ENCODE data around the gene TBX15.
"Not testable (repeated sequence)": the region's sequence is repeated elsewhere in the genome, so short reads cannot be mapped to it uniquely, and the experiment has no call there.

TBX15 gene

GRCh38 chr1:118960567-118961136 is 27.5 kb downstream of the TBX15 start:
- Histone ChIP-seq H3K4me1 (ENCODE audit: control insufficient read depth in 2 of 2, insufficient read depth in 2 of 2, low read length in 2 of 2) (peaks cover 0 to 2% of the 10 kb centered on the region in 2 donors), H3K36me3 (ENCODE audit: control insufficient read depth in 2 of 2, insufficient read depth in 2 of 2, low read length in 2 of 2) (no peaks in the 10 kb centered on the region), H3K27me3 (ENCODE audit: control insufficient read depth in 2 of 2, insufficient read depth in 2 of 2, low read length in 2 of 2) (no peaks in the 10 kb centered on the region), H3K9ac (ENCODE audit: low read depth in 1 of 2, low read length in 2 of 2) (no peak overlapping the region), H3K27ac (ENCODE audit: low read depth in 2 of 2, low read length in 2 of 2) (no peak overlapping the region), H3K9me3 (ENCODE audit: control insufficient read depth in 2 of 2, low read length in 2 of 2) (no peaks in the 10 kb centered on the region), H3K4me3 (ENCODE audit: low read length in 2 of 2) (no peak overlapping the region)

DNA sequence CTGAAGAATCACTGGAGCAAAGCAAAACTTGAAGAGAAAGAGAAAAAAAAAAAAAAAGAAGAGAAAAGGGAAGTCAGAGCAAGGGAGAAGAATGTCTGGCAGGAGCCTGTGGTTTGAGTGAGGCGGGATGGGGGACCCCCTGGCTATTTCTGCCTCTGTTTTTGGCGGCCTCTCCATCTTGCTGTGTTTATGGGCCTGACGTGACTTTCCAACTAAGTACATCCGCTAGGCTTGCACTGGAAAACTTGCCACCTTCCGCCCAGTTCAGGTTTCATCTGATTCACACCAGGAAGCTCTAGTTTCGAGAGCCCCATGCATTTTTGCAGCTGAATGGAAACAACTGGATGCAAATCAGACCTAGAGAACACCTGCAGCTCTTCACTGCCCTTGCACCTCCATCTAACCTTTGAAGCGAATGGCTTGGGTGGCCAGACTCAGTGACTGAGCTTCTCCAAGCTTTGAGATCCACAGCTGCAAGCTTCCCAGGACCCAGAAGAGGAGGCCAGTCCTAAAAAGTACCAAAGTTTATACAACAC is 28.0 kb downstream of the TBX15 start:
- Histone ChIP-seq H3K27me3 (ENCODE audit: control insufficient read depth in 2 of 2, insufficient read depth in 2 of 2, low read length in 2 of 2) (no peaks in the 10 kb centered on the region), H3K4me3 (ENCODE audit: low read length in 2 of 2) (no peak overlapping the region), H3K9me3 (ENCODE audit: control insufficient read depth in 2 of 2, low read length in 2 of 2) (no peaks in the 10 kb centered on the region), H3K4me1 (ENCODE audit: control insufficient read depth in 2 of 2, insufficient read depth in 2 of 2, low read length in 2 of 2) (peaks cover 0 to 2% of the 10 kb centered on the region in 2 donors), H3K27ac (ENCODE audit: low read depth in 2 of 2, low read length in 2 of 2) (no peak overlapping the region), H3K36me3 (ENCODE audit: control insufficient read depth in 2 of 2, insufficient read depth in 2 of 2, low read length in 2 of 2) (no peaks in the 10 kb centered on the region), H3K9ac (ENCODE audit: low read depth in 1 of 2, low read length in 2 of 2) (no peak overlapping the region)

DNA sequence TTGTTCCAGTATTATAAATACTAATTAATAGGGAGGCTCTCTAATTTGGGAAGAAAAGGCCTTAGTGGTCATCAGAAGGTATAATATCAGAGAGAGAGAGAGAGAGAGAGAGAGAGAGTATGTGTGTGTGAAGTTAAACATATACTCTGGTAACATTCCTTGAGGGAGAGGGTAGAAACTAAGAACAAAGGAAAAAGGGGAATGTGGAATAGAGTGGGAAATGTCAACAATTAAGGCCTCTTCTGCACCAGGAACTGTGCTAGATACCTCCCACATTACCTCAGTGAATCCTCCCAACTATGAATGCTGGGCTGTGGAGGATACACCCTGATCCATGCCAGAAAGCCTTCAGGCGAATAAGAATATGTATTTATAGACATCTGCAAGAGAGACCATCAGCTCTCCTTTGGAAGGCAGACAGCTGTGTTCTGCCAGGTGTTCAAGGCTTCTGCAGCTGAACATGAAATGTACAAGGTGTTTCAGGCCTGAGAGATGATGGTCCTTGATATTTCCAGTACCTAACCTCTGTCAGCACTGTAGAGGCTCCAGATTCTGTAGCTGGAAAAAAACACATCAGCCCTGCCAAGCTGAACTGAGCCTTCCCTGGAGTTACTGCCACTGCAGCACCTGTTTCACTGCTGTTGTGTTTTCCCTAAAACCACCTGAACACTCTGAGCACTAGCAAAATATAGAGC is 29.1 kb downstream of the TBX15 start:
- Histone ChIP-seq H3K27me3 (ENCODE audit: control insufficient read depth in 2 of 2, insufficient read depth in 2 of 2, low read length in 2 of 2) (no peaks in the 10 kb centered on the region), H3K9me3 (ENCODE audit: control insufficient read depth in 2 of 2, low read length in 2 of 2) (no peaks in the 10 kb centered on the region), H3K27ac (ENCODE audit: low read depth in 2 of 2, low read length in 2 of 2) (no peak overlapping the region), H3K4me3 (ENCODE audit: low read length in 2 of 2) (no peak overlapping the region), H3K4me1 (ENCODE audit: control insufficient read depth in 2 of 2, insufficient read depth in 2 of 2, low read length in 2 of 2) (peaks cover 0 to 2% of the 10 kb centered on the region in 2 donors), H3K36me3 (ENCODE audit: control insufficient read depth in 2 of 2, insufficient read depth in 2 of 2, low read length in 2 of 2) (no peaks in the 10 kb centered on the region), H3K9ac (ENCODE audit: low read depth in 1 of 2, low read length in 2 of 2) (no peak overlapping the region)

DNA sequence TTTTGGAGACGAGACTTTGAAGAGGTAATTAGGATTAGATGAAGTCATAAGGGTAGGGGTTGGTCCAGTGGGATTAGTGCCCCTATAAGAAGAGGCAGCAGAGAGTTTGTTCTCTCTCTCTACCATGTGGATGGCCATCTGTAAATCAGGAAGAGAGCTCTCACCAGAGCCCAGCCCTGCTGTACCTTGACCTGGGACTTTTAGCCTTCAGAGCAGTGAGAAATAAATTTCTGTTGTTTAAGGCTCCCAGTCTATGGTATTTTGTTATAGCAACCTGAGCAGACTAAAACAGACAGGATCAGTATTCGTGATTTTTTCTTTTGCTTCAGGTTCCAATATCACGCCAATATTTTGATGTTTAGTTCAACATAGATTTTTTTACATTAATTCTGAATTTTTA is 30.0 kb downstream of the TBX15 start:
- Histone ChIP-seq H3K4me3 (ENCODE audit: low read length in 2 of 2) (no peak overlapping the region), H3K4me1 (ENCODE audit: control insufficient read depth in 2 of 2, insufficient read depth in 2 of 2, low read length in 2 of 2) (peaks cover 0 to 2% of the 10 kb centered on the region in 2 donors), H3K27me3 (ENCODE audit: control insufficient read depth in 2 of 2, insufficient read depth in 2 of 2, low read length in 2 of 2) (no peaks in the 10 kb centered on the region), H3K36me3 (ENCODE audit: control insufficient read depth in 2 of 2, insufficient read depth in 2 of 2, low read length in 2 of 2) (no peaks in the 10 kb centered on the region), H3K27ac (ENCODE audit: low read depth in 2 of 2, low read length in 2 of 2) (no peak overlapping the region), H3K9ac (ENCODE audit: low read depth in 1 of 2, low read length in 2 of 2) (no peak overlapping the region), H3K9me3 (ENCODE audit: control insufficient read depth in 2 of 2, low read length in 2 of 2) (no peaks in the 10 kb centered on the region)

DNA sequence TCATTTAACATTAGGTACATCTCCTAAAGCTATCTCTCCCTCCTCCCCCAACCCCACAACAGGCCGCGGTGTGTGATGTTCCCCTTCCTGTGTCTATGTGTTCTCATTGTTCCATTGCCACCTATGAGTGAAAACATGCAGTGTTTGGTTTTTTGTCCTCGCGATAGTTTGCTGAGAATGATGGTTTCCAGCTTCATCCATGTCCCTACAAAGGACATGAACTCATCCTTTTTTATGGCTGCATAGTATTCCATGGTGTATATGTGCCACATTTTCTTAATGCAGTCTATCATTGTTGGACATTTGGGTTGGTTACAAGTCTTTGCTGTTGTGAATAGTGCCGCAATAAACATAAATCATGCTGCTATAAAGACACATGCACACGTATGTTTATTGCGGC is 30.6 kb downstream of the TBX15 start:
- not testable (repeated sequence) for H3K27me3 ChIP-seq (ENCODE audit: control insufficient read depth in 2 of 2, insufficient read depth in 2 of 2, low read length in 2 of 2); H3K36me3 ChIP-seq (ENCODE audit: control insufficient read depth in 2 of 2, insufficient read depth in 2 of 2, low read length in 2 of 2); H3K9me3 ChIP-seq (ENCODE audit: control insufficient read depth in 2 of 2, low read length in 2 of 2); H3K4me1 ChIP-seq (ENCODE audit: control insufficient read depth in 2 of 2, insufficient read depth in 2 of 2, low read length in 2 of 2); H3K4me3 ChIP-seq (ENCODE audit: low read length in 2 of 2); H3K9ac ChIP-seq (ENCODE audit: low read depth in 1 of 2, low read length in 2 of 2); H3K27ac ChIP-seq (ENCODE audit: low read depth in 2 of 2, low read length in 2 of 2)

- H3K36me3 ChIP-seq (ENCODE audit: control insufficient read depth in 2 of 2, insufficient read depth in 2 of 2, low read length in 2 of 2) = no peaks in the 10 kb centered on the region
- no peak overlapping the region for H3K4me3 ChIP-seq (ENCODE audit: low read length in 2 of 2)
- no peak overlapping the region for H3K27ac ChIP-seq (ENCODE audit: low read depth in 2 of 2, low read length in 2 of 2)
- no peak overlapping the region for H3K9ac ChIP-seq (ENCODE audit: low read depth in 1 of 2, low read length in 2 of 2)
- H3K9me3 ChIP-seq (ENCODE audit: control insufficient read depth in 2 of 2, low read length in 2 of 2) = no peaks in the 10 kb centered on the region
- H3K27me3 ChIP-seq (ENCODE audit: control insufficient read depth in 2 of 2, insufficient read depth in 2 of 2, low read length in 2 of 2) = no peaks in the 10 kb centered on the region
- no peaks in the 10 kb centered on the region for H3K4me1 ChIP-seq (ENCODE audit: control insufficient read depth in 2 of 2, insufficient read depth in 2 of 2, low read length in 2 of 2)
These were observed 33.7 kb downstream of the TBX15 start for GRCh38 chr1:118954301-118954905.

- Histone ChIP-seq H3K27ac (ENCODE audit: low read depth in 2 of 2, low read length in 2 of 2) (no peak overlapping the region), H3K4me1 (ENCODE audit: control insufficient read depth in 2 of 2, insufficient read depth in 2 of 2, low read length in 2 of 2) (no peaks in the 10 kb centered on the region), H3K9me3 (ENCODE audit: control insufficient read depth in 2 of 2, low read length in 2 of 2) (no peaks in the 10 kb centered on the region), H3K27me3 (ENCODE audit: control insufficient read depth in 2 of 2, insufficient read depth in 2 of 2, low read length in 2 of 2) (no peaks in the 10 kb centered on the region), H3K9ac (ENCODE audit: low read depth in 1 of 2, low read length in 2 of 2) (no peak overlapping the region), H3K36me3 (ENCODE audit: control insufficient read depth in 2 of 2, insufficient read depth in 2 of 2, low read length in 2 of 2) (no peaks in the 10 kb centered on the region), H3K4me3 (ENCODE audit: low read length in 2 of 2) (no peak overlapping the region)
These were observed 36.7 kb downstream of the TBX15 start for GRCh38 chr1:118951270-118951936.

DNA sequence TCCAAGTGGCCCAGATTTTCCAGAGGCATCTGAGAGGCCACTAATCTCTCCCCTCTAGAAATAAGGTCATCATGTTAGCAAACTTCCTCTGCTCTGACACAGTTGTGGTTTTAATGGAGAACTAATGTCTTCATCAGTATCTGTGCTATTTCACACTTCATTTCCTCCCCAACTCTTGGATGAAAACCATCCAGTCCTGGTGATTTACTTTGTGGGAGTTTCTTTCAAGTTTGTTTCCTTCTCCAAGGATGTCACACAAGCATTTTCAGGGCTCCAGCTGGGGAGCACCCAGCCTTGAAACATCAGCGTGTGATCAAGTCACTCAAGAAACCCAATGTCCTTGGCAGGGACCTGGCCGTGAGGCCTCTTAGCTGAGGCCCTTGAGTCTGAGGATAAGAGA is 38.8 kb downstream of the TBX15 start:
- Histone ChIP-seq H3K27me3 (ENCODE audit: control insufficient read depth in 2 of 2, insufficient read depth in 2 of 2, low read length in 2 of 2) (no peaks in the 10 kb centered on the region), H3K27ac (ENCODE audit: low read depth in 2 of 2, low read length in 2 of 2) (no peak overlapping the region), H3K9ac (ENCODE audit: low read depth in 1 of 2, low read length in 2 of 2) (no peak overlapping the region), H3K4me1 (ENCODE audit: control insufficient read depth in 2 of 2, insufficient read depth in 2 of 2, low read length in 2 of 2) (no peaks in the 10 kb centered on the region), H3K36me3 (ENCODE audit: control insufficient read depth in 2 of 2, insufficient read depth in 2 of 2, low read length in 2 of 2) (no peaks in the 10 kb centered on the region), H3K4me3 (ENCODE audit: low read length in 2 of 2) (no peak overlapping the region), H3K9me3 (ENCODE audit: control insufficient read depth in 2 of 2, low read length in 2 of 2) (no peaks in the 10 kb centered on the region)

DNA sequence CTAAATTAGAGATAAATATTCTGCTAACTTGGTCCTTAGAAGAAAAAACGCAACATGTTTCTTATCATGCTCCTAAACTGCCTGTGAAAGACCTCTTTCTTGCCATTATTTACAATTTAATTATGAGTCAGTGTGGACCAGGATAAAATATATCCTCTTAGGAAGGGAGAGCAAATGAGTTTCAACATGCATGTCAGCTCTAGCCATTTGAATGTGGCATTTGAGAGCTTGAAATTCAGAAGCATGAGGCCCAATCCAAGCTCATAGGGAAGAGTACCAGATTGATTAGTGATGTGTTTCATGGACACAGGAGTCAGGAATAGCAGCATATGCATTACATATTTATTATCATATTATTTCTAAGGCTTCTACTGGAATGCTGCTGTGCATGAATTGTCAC is 39.3 kb downstream of the TBX15 start:
- H3K4me1 ChIP-seq (ENCODE audit: control insufficient read depth in 2 of 2, insufficient read depth in 2 of 2, low read length in 2 of 2) = no peaks in the 10 kb centered on the region
- H3K4me3 ChIP-seq (ENCODE audit: low read length in 2 of 2) = no peak overlapping the region
- no peak overlapping the region for H3K27ac ChIP-seq (ENCODE audit: low read depth in 2 of 2, low read length in 2 of 2)
- no peaks in the 10 kb centered on the region for H3K36me3 ChIP-seq (ENCODE audit: control insufficient read depth in 2 of 2, insufficient read depth in 2 of 2, low read length in 2 of 2)
- H3K27me3 ChIP-seq (ENCODE audit: control insufficient read depth in 2 of 2, insufficient read depth in 2 of 2, low read length in 2 of 2) = no peaks in the 10 kb centered on the region
- no peaks in the 10 kb centered on the region for H3K9me3 ChIP-seq (ENCODE audit: control insufficient read depth in 2 of 2, low read length in 2 of 2)
- no peak overlapping the region for H3K9ac ChIP-seq (ENCODE audit: low read depth in 1 of 2, low read length in 2 of 2)

GRCh38 chr1:118948351-118948750 is 39.8 kb downstream of the TBX15 start:
- Histone ChIP-seq H3K4me1 (ENCODE audit: control insufficient read depth in 2 of 2, insufficient read depth in 2 of 2, low read length in 2 of 2) (no peaks in the 10 kb centered on the region), H3K4me3 (ENCODE audit: low read length in 2 of 2) (no peak overlapping the region), H3K27ac (ENCODE audit: low read depth in 2 of 2, low read length in 2 of 2) (no peak overlapping the region), H3K9ac (ENCODE audit: low read depth in 1 of 2, low read length in 2 of 2) (no peak overlapping the region), H3K9me3 (ENCODE audit: control insufficient read depth in 2 of 2, low read length in 2 of 2) (no peaks in the 10 kb centered on the region), H3K36me3 (ENCODE audit: control insufficient read depth in 2 of 2, insufficient read depth in 2 of 2, low read length in 2 of 2) (no peaks in the 10 kb centered on the region), H3K27me3 (ENCODE audit: control insufficient read depth in 2 of 2, insufficient read depth in 2 of 2, low read length in 2 of 2) (no peaks in the 10 kb centered on the region)

Data from mucosa of rectum (tissue), 2 donors.